ENCODE measurements around the gene CNTRL.

- TF ChIP-seq, protein P1, sequence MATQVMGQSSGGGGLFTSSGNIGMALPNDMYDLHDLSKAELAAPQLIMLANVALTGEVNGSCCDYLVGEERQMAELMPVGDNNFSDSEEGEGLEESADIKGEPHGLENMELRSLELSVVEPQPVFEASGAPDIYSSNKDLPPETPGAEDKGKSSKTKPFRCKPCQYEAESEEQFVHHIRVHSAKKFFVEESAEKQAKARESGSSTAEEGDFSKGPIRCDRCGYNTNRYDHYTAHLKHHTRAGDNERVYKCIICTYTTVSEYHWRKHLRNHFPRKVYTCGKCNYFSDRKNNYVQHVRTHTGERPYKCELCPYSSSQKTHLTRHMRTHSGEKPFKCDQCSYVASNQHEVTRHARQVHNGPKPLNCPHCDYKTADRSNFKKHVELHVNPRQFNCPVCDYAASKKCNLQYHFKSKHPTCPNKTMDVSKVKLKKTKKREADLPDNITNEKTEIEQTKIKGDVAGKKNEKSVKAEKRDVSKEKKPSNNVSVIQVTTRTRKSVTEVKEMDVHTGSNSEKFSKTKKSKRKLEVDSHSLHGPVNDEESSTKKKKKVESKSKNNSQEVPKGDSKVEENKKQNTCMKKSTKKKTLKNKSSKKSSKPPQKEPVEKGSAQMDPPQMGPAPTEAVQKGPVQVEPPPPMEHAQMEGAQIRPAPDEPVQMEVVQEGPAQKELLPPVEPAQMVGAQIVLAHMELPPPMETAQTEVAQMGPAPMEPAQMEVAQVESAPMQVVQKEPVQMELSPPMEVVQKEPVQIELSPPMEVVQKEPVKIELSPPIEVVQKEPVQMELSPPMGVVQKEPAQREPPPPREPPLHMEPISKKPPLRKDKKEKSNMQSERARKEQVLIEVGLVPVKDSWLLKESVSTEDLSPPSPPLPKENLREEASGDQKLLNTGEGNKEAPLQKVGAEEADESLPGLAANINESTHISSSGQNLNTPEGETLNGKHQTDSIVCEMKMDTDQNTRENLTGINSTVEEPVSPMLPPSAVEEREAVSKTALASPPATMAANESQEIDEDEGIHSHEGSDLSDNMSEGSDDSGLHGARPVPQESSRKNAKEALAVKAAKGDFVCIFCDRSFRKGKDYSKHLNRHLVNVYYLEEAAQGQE (IDR thresholded peaks at IDR 0.05; ENCODE audit: insufficient read depth in 1 of 2, low read depth in 2 of 2, low read length in 2 of 2) = no peak
- TF ChIP-seq TAF1 (IDR thresholded peaks at IDR 0.05; ENCODE audit: borderline replicate concordance, insufficient read depth, low read length) = no peak
Measured at GRCh38 chr9:121217609-121218292, 143.0 kb downstream of the CNTRL start.
